HG03196 (cell line): ENCODE data around the gene TMEM169.

ENCODE experiments used
- ATAC-seq: cut with Tn5 transposase; IDR thresholded peaks from one replicate; pipeline ENCODE4 v1.9.1; 2021; ENCODE audit not compliant: unreplicated experiment

TMEM169 gene, protein sequence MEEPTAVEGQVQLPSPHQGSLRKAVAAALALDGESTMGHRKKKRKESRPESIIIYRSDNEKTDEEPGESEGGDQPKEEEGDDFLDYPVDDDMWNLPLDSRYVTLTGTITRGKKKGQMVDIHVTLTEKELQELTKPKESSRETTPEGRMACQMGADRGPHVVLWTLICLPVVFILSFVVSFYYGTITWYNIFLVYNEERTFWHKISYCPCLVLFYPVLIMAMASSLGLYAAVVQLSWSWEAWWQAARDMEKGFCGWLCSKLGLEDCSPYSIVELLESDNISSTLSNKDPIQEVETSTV

DNA sequence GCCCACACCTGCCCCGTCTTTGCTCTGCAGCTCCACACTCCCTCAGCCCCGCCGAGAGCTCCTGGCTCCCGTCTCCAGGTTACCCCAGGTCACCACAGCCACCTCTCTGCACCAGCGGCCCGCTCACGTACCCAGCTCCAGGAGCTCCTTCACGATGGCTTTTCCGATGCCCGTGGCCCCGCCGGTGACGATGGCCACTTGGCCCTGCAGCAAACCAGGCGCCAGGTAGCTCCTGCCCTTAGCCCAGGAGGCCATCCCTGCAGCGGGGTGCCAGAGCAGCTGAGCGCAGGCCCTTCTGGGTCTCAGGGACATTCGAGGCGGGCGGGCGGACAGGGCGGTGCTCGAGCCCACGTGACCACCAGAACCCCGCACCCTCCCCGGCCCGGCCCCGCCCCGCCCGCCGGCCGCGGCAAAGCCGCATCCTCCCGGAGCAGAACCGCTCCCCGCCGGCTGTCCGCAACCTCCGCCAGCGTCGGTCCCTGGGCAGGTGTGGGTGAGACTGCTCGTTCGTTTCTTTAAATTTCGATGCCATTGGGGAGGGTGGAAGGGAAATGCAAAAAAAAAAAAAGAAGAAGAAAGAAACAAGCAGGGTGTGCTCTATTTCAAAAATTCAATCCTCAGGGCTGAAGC, at the start of gene TMEM169, which contains the start of gene PECR:
Gene TMEM169 (plus strand): TSS at position 433 of the 630 bp plus-strand sequence. CDS start 14,045 bp downstream, outside the sequence.
Gene PECR (minus strand): TSS at position 323 of the 630 bp plus-strand sequence. CDS start 68 bp downstream, at position 255.
- ATAC-seq = peak; percentile 89

DNA sequence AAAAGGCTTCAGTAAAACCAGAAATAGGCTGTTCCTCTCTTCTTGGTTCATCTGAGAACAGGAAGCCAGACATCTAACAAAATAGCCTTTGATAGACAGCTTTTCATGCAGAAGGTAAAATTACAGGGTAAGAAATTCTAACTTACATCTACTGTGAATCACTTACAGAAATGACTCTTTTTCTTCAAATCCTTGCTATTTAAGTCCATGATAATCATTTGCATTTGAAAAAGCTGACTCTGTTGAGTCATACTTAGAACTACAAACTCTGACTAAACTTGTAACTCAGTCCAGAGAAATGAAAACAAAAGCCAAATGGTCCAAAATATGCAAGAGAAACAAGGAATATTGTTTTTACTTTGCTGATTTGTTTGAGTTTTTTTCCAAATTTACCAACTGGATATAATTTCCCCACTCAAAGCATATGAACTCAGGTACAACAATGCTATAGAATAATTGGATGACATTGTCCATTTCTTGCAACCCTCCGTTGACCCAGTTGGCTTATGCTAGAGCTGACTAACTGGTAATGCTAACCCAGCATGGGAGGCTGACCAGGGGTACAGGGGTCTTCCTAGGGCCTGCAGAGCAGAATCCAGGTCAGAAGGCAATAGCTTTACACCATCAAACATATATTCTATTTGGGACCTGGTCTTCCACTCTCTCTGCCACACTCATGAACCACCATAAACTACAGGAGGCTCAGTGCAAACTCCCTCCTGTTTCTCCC, 49.6 kb upstream of the TMEM169 start:
- ATAC-seq = peak; percentile 78

DNA sequence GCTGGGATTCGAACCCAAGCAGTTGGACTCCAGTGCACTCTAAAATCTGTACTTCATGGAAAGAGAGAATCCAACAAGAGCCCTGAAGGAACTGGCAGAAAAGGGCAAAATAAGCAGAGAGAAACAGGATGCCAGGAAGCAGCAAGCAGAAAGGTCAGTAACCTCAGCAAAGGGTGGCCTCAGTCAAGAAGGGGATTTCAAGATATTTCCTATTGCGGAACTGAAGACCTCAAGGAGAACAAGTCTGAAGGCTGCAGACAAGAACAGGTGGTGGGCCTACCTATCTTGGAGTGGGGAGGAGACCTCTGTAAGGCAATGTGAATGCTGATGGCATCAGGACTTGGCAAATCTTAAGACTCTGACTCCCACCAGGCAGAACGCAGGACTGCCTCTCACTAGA, 48.3 kb upstream of the TMEM169 start:
- ATAC-seq = peak; percentile 37

DNA sequence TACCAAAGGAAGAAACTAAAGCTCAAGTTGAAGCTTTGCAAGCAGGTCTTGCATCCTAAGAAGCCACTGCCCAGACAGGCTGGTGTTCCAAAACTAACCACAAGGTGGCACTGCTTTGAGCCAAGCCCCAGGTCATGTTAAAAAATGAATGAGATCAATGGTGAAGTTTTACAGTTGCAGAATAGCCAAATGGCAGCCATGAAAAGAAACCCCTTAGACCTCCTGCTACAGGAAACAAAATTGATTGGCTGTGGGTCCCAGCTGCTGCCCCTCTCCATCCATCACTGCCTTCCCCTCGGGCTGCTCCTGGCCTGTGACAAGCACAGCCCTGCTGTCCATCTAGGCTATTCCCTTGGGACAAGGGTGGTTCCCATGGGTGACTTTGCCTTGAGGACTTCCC, 47.7 kb upstream of the TMEM169 start:
- ATAC-seq = no peak

DNA sequence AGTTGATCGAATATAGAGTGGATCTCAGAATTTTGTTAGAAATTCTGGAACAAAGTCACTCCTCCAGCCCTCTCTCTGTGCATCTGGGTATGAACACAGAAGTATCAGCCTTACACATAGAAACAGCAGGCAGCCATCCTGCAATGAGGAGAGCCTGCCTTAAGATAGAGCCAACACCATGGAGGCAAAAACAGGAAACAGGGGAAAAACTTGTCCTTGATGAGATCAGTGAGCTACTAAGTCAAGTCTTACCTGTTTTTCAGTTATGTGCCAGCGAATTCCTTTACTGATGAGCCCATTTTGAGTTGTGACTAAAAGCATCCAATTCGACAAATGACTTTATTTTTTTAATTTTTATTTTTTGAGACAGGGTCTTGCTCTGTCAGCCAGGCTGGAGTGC, 41.8 kb upstream of the TMEM169 start:
- ATAC-seq = no peak

DNA sequence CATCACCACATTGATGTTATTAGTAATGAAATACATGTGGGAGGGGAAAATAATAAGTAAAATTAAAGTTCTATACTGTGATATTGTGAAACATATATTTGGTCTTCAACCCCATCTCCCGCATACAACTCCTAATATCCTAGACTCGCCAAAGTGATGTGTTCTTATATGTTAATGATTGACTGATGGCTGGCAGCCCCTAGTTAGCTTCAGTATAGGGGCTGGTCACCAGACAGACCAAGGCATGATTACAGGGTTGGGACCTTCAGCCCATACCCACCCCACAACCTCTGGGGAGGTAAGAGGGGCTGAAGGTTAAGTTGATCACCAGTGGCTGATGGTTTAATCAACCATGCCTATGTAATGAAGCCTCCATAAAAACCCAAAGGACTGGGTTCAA, 40.3 kb upstream of the TMEM169 start:
- ATAC-seq = no peak

DNA sequence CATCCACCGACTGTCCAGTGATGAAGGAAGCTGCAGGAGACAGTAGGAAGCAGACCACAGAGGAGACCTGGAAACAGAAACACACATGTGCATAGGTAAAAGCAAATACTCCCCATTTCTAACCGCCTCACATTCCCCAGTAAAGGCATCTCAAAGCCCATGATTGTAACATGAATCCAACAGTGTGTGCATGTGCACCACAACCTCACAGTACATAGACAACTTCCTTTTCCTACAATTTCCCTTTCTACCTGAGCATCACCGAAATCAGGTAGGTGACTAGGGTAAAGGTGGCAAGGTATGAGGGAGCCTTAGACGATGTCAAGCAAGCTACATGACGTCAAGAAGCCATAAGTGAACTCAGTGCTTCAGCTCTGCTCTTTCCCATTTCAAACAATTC, 37.8 kb upstream of the TMEM169 start:
- ATAC-seq = no peak

DNA sequence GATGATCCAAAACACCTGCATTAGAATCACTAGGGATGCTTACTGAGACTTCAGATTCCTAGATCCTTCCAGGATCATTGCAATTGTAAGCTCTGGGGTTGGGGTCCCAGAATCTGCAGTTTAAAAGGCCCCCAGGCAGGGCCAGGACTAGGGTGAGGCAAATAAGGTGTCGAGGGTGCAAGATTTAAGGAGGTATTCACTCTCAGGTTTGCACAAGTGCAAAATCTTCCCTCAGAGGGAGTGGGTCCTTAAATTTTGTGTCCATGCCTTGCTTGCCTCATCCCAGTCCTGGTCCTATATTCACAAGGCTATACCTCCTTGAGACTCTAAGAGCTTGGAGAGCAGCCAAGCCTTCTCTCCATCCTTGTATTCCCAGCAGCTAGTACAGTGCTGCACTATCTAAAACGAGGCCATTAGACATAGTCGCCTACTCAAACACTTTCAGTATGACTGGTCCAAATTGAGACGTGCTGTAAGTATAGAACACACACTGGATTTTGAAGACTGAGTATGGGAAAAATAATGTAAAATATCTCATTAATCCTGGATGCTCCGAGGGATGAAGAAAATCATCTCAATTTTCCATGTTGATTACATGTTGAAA, 36.7 kb upstream of the TMEM169 start:
- peak; percentile 90 for ATAC-seq

DNA sequence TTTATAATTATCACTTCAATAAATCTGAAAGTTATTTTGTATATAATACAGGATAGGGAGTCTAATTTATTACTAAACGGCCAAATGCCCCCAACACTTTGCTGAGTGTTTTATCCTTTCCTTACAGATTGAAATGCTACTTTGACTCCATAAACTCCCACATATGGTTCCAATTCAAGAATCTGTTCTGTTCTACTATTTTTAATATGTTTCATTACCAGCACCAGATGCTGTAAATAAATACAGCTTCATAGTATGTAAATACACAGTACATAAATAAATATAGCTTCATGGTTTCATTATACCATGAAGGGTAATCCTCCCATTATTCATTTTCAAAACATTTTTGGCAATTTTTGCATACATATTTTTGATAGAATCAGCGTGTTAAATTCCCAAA, 34.3 kb upstream of the TMEM169 start:
- no peak for ATAC-seq

DNA sequence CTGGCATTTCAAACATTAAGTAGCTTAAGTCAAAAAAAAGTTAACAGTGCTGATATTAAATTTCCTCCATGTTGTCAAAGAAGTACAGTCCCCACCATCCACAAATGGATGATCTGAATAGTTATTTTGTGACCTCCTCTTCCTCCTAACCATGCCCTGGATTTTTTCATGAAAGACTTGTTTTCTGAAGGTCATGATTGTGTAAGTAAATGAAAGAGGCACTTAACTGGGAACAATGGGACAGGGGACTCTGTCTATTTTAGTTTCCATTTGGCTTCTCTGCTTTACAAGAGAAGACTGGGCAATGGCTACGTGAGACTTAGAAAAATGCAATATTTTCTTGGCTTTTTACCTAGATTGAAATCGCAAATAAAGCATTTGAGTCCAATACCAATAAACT, 32.3 kb upstream of the TMEM169 start:
- no peak for ATAC-seq

DNA sequence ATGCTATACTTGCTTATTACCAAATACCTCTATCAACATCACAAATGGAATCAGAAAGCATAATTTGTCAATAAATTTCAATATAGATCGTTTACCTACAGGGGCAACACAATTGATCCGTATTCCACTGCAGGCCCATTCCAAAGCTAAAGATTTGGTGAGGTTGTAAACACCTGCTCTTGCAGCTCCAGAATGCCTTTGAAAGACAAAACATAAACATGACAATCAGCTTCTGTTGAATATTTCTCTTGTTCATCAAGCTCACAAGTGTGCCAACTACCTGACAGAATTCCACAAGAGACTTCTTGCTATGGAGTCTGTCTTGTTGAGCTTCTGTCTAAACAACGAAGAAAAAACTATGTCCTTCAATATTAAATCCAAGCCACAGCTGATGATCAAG, 30.4 kb upstream of the TMEM169 start:
- ATAC-seq = no peak

DNA sequence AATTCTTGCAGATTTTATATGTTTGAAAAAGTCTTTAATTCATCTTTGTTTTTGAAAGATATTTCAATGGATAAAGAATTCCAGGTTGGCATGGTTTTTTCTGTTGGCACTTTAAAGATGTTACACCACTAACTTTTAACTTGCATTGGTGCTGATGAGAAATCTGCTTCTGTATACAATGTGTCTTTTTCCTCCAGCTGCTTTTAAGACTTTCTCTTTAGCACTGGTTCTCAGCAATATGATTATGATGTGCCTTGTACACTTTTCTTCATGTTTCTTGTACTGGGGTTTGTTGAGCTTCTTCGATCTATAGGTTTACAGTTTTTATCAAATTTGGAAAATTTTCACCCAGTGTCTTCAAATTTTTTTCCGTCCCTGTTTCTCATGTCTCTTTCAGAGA, 29.3 kb upstream of the TMEM169 start:
- no peak for ATAC-seq

DNA sequence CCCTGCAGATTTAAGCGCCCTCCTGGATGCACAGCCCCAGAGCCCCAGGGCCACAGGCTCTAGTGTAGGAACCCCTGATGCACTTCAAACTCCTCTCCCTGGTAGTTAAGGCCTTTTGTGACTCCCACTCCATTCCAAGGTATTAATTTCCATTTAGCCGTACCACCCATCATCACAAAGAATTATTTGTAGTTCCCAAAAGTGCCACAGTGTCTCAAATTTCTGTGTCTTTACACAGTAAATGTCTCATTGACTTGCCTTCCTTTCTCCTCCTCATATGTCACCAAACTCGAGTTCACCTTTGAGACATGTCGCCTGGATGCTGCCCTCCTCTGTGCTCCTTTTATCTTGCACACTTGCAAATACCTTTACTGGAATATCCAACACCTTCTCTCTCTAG, 26.0 kb upstream of the TMEM169 start:
- no peak for ATAC-seq

DNA sequence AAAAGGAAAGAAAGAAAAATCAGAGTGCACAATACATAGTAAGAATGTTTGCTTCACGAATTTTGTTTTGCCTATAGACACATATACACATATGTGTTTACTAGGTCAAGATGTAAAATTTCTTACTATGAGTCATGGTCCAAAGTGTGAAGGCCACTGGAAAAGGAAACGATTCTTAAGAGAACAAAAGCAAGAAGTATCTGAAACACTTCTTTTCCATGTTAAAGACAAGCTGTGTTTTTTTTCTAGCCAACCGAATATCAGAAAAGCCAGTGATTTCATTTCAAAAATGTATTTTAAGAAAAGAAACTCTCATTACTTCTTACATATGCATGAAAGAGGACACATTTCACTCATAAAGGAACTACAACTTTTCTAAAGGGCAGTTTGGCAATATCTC, 25.0 kb upstream of the TMEM169 start:
- ATAC-seq = peak; percentile 35

DNA sequence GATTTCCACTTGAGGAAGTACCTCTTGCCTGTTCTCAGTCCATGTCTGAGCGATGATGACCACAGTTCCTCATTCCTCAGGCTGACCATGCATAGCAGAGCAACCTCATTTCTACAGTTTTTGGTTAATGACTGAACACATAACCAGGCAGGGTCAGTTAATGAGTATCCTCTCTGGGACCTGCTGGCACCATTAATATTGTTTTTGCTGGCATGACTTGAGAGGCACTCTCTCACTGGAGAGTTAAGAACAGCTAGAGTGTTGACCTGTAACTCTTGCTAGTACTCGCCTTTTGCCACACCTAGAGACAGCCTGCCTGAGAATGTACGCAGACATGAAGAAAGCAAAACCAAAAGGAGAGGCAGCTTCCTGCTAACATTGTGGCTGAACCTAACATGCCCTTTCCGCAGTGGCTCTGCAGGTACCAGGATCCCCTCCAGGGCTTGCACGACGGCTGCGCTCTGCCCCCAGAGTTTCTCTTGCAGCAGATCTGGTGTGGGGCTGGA, 24.0 kb upstream of the TMEM169 start:
- peak; percentile 87 for ATAC-seq

DNA sequence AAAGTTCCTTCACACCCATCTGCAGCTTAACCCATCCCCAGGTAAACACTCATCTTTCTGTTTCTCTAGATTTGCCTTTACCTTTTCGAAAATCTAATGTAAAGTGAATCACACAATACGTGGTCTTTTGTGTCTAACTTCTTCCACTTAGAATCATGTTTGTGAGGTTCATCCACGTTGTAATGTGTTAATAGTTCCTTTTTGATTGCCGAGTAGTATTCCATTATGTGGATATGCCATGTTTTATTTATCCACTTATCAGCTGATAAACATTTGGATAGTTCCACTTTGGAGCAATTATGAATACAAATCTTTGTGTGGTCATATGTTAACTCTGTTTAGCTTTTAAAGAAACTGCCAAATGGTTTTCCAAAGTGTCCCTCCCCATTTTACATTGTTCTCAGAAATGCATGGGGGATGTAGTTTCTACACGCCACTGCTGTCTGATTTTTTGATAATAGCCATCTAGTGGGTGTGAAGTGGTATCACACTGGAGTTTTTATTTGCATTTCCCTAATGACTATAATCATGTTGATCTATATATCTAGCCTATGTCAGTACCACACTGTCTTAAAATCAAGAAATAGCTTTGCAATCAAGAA, 22.4 kb upstream of the TMEM169 start:
- ATAC-seq = no peak

DNA sequence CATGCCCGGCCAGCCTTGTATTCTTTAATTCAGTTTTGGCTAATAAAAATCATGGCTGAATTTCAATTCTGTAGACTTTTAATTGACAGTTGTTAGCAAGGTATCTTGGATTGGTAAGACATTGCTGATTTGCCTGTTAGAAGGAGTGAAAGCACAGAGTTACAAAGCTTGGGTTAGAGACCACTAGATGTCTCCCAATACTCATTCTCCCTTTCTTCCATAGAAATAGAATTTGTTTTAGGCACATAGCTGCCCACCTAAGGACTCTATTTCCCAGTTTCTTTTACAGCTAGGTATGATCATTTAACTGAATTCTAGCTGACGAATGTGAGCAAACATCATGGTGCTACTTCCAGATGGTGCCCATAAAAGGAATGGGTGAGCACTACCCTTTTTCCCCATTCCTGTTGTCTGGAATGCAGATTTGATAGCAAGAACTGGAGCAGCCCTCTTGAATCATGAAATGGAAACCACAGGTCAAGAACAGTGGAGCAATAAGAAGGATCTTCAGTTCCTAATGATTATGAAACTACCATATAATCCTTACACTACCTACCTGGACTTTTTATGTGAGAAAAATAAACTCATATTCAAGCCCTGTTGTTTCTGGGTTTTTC, 17.6 kb upstream of the TMEM169 start:
- no peak for ATAC-seq

DNA sequence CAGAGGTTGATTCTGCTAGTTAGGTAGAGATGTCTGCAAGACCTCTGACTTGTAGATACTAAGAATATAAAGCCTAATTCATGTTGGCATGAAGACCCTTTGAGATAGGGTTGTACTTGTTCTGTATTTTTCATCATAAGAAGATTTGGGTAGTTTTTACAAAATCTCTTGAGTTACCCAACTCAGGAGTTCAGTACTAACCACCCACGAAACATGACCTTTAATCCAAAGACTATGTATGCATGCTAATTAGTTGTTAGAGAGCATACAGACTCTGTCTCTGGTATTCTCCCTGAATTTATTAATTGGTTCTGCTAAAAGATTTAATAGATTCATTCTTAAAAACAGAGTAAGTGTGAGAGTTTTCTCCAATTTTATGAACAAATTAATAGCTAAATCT, 17.1 kb upstream of the TMEM169 start:
- no peak for ATAC-seq

DNA sequence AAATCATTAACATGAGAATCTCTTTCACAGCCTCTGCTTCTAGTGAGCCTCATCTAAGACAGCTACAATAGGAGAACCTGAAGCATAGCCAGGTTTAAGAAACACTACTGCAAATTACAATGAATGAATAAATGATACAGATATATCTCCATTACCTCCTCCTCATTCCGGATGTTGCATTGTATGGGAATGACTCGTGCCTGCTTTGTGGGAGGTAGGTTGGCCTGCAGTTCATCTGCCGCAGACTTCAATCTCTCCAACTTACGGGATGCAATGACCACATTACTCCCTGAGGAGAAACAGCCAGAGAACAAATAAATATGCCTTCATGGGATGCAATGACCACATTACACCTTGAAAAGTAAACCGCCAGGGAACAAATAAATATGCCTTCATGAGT, 15.5 kb upstream of the TMEM169 start:
- no peak for ATAC-seq

DNA sequence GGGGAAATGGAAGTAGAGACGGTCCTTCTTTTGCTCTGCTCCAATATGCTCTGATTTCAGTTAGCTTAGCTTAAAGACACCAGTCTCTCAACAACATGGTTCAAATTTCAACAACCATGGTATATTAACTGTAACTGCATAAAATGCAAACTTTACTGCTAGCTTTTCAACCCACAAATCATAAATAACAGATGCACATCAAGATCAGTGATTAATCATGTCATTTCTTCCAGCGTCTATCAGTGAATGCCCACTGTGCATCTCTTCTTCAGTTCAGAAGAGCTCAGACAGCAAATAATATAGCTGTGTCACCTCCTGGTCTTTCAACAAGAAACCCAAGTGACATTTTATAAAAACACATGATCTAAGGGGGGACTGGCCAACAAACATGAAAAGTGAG, 12.7 kb upstream of the TMEM169 start:
- ATAC-seq = no peak

DNA sequence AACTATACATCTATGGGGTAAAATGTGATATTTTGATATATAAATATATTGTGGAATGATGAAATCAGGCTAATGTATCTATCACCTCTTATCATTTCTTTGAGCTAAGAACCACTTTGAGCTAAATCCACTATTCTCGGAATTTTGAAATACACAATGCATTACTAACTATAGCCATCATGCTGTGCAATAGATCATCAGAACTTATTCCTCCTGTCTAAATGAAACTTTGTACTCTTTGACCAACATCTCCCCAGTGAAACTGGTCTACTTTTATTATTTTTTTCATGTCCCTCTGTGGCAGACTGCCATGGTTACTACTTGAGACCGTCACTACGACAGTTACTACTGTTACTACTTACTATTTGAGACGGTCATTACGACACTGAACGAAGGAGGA, 11.5 kb upstream of the TMEM169 start:
- ATAC-seq = no peak
